GM12878 (cell line): ENCODE results near the gene LRTM2. TPM values are rescaled to one million over a fixed set of nuclear protein-coding genes. Genes with fewer than 3 reads are reported as not detected.

Experiments
- PRDM15 ChIP-seq: fragments of 450-650 bp; formaldehyde crosslinking; IDR thresholded peaks from 2 replicates; pipeline ENCODE4 v1.4.0; 2020; ENCODE audit warnings: mild to moderate bottlenecking, moderate library complexity
- TARDBP ChIP-seq: IDR thresholded peaks from 2 replicates; pipeline ENCODE4 v1.6.1; 2016; ENCODE audit warnings: borderline replicate concordance
- ZNF592 ChIP-seq: fragments of 450-650 bp; IDR thresholded peaks from 2 replicates; pipeline ENCODE4 v1.6.1; 2017; ENCODE audit warnings: mild to moderate bottlenecking, moderate library complexity
- polyA plus RNA-seq, 11 experiments: library from polyadenylated mRNA; depleted of rRNA in 4 of 11; unstranded in 6 of 11; stranded (reverse) in 5 of 11; fragments of >200 nt; fragmentation: Nextera tagmentation in 4 of 11; fragmentation: Illumina TruSeq in 1 of 11; extraction: Ambion mirVana in 4 of 11; extraction: Trizol in 1 of 11; gene quantifications; 1 replicate in 1 of 11; 2 replicates in 10 of 11; pipeline versions ENCODE4 v1.2.1 to v1.2.3, GENCODE V29; 2011 to 2016; ENCODE audit warnings: inconsistent platforms in 2 of 11, missing spikeins in 2 of 11, low read depth in 1 of 11
- total RNA-seq, 4 experiments: library from RNA; depleted of rRNA in 3 of 4; stranded (reverse); fragments of >200 nt in 3 of 4; fragmentation: Illumina TruSeq in 1 of 4; extraction: Trizol in 1 of 4; gene quantifications; 2 replicates each; pipeline versions ENCODE4 v1.2.1 to v1.2.3, GENCODE V29; 2013 to 2021

Gene LRTM2
- total and polyA plus RNA-seq, 10 of the 15 experiments (the other 5 are each of a cell fraction or from before 2014, with no cell fraction given), result 0.05 TPM; not detected in 9

GRCh38 chr12:1841586-1842182 lies 21.3 kb downstream of the LRTM2 start (continued):
- TF ChIP-seq PRDM15 (CRISPR knock-in tag) (no peak), ZNF592 (no peak), TARDBP (no peak)
